NT2/D1 (cell line): Measurements from ENCODE around the gene ATP6V0E1.

Experiments
- YY1 ChIP-seq: IDR thresholded peaks from 2 replicates; pipeline ENCODE4 v1.6.1; 2011; ENCODE audit not compliant: insufficient read length, insufficient read depth
- ZNF274 ChIP-seq: IDR thresholded peaks from 2 replicates; pipeline ENCODE4 v1.6.1; 2011; ENCODE audit warnings: mild to moderate bottlenecking, low read depth, low read length

GRCh38 chr5:172939611-172940267, 43.8 kb upstream of the ATP6V0E1 start:
- no peak for TF ChIP-seq YY1
- TF ChIP-seq ZNF274, result no peak
